ENCODE data around the gene EPC2. TPM values are rescaled to one million over a fixed set of nuclear protein-coding genes. Genes with fewer than 3 reads are reported as not detected.

Gene EPC2
- total RNA-seq, 1 experiment from 2014 or later = 14.6 TPM

DNA sequence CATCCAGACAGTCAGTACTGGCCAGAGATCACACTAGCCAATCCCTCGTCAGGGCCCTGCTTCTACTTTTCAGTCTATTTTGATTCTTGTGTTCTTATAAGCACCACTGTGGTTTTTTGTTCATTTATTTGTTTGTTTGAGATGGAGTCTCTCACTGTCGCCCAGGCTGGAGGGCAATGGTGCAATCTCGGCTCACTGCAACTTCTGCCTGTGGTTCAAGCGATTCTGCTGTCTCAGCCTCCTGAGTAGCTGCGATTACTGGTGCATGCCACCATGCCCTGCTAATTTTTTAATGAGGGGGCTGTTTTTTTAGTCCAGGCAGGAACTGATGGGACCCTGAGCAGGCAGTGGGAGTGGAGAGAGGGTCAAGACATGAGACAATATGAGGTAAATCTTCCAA lies 165.5 kb downstream of the EPC2 start:
- no peak for DNase-seq (ENCODE audit: low read depth)

DNA sequence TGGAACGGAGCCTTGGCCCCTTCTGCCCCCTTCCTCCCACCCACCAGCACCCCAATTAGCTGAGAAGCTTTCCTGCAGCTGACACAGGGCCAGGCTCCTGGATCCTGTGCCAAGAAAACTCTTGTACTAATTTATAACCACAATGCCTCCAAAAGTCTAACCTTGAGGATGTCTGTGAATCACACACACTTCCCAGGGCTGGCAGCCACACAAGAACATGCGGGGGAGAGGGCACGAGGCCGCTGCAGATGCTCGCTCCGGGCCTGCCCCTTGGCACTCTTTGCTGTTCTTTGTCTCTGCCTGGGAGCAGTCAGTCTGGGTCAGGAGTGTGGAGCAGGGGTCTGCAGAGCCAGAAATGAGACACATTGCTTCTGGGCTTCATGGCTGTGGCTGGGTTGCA lies 167.8 kb downstream of the EPC2 start:
- DNase-seq (ENCODE audit: low read depth) = peak; percentile 82

DNA sequence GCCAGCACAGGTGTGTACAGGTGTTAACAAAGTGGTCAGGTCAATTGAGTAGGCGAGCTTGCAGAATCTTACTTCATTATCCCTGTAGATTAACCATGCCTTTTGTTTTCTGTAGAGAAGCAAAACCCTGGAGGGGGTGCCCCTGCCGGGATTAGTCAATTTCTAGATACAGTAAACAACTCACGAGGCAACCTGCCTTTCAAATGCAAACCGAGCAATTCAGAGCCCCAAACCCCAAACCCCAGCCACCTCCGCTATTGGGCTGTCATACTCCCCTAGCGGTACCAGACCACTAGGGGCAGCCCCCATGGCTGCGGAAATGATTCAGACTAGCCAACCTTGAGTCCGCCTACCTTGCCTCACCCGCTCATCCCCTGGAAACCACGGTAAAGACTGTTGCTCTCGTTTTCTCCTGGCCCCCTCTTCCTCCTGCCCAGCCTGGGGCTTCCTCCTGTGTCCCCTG lies 169.1 kb downstream of the EPC2 start:
- peak; percentile 16 for DNase-seq (ENCODE audit: low read depth)

DNA sequence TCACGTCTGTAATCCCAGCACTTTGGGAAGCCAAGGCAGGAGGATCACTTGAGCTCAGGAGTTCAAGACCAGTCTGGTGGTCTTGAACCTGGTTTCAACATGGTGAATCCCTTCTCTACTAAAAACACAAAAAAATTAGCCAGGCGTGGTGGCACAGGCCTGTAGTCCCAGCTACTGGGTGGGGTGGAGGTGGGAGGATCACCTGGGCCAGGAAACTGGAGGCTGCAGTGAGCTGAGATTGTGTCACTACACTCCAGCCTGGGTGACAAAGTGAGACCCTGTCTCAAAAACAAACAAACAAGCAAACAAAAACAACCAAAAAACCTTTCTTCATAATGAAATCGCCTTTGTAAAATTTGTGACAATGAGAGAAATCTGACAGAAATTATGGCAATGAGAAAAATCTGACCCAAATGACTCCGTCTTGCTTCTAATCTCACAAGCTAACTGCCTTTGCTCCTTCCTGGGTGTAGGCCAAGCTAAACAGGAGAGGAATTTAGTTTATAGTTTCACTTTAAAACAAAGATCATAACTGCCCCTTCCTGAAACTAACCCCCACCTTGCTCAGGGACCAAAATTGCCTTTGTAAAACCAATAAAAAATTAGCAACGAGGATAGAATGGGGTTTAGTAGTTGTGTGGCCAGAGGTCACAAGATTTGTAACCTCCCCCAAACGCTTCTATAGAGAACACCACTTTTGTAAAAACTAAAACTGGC lies 169.8 kb downstream of the EPC2 start:
- peak; percentile 84 for DNase-seq (ENCODE audit: low read depth)

DNA sequence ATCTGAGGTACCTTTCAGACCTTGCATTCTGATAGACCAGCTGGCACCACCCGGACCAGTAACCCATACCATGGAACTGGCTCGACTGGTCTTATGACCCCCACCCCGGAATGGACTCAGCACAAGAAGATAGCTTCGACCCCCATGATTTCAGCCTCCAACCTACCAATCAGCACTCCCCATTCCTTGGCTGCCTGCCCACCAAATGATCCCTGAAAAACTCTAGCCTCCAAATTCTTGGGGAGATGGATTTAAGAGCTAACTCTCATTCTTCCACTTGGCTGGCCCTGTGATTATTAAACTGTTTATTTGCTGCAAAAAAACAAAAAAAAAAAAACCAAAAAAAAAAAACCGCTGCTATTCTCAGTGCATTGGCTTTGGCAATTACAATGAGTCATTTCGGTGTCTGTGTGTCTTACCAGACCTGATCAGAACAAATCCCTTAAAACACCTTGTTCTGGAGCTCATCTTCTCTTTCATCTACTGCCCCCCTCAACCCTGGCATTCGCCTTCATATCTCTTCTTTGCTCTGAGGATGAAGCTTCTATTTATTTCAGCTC lies 170.4 kb downstream of the EPC2 start:
- DNase-seq (ENCODE audit: low read depth) = peak; percentile 67

DNA sequence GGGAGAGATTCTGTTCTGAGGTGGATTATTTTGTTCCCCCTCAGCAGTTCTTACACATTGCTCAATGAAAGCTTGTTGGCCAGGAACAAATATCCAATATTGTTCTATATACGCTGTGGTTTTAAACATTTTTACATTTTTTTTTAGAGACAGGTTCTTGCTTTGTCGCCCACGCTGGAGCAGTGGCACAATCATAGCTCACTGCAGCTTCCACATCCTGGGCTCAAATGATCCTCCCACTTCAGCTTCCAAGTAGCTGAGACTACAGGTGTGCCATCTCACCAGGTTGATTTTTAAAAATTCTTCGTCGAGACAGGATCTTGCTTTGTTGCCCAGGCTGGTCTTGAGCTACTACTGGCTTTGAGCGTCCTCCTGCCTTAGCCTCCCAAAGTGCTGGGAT lies 171.6 kb downstream of the EPC2 start:
- DNase-seq (ENCODE audit: low read depth) = no peak

DNA sequence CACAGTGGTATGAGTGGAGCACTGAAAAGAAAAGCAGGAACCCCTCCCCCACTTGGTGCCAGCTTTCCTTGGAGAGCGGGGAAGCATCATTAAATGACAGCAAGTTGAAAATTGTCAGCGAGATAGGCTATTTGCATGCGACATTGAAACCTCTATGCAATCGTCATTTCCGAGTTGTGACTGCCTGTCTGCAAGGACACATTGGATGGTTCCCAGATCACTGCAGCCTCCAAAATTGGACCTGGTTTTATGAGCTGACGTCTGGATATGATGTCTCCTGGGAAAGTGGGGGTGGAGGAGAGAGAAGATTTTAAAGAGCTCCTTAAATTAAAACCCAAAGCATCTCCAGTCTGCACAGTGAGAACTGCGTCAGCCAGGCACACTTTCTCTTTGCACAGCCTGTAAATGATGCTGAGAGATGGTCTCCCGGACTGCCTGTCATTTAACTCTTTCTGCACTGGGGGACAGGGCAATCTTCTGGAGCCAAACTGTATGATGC lies 172.7 kb downstream of the EPC2 start:
- peak; percentile 28 for DNase-seq (ENCODE audit: low read depth)

DNA sequence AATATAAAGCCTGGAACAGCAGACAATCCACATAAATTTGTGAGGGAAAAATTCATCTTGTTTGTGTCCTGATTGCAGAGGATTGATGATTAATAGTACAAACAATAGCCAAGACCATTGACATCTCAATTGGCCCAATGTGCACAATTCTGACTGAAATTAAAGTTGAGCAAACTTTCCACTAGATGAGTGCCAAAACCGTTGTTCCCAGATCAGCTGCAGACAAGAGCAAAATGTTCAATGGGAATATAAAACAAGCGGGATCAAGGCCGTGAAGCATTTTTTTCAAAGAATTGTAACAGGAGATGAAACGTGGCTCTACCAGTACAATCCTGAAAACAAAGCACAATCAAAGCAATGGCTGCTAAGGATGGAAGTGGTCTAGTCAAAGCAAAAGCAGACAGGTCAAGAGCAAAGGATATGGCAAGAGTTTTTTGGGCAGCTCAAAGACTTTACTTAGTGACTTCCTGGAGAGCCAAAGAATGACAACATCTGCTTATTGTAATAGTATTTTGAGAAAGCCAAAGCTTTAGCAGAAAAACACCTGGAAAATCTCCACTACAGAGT lies 174.6 kb downstream of the EPC2 start:
- no peak for DNase-seq (ENCODE audit: low read depth)

DNA sequence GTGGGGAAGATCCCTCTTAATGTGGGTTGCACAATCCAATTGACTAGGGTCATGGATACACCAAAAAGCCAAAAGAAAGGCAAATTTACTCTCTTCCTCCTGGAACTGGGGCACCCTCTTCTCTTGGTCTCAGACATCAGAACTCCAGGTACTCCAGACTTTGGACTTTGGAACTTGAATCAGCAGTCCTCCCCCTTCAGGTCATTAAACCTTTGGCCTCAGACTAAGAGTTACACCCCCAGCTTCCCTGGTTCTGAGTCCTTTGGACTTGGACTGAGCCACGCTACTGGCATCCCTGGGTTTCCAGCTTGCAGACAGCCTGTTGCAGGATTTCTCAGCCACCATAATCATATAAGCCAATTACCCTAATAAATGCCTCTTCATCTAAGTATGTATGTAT lies 179.6 kb downstream of the EPC2 start:
- no peak for DNase-seq (ENCODE audit: low read depth)

DNA sequence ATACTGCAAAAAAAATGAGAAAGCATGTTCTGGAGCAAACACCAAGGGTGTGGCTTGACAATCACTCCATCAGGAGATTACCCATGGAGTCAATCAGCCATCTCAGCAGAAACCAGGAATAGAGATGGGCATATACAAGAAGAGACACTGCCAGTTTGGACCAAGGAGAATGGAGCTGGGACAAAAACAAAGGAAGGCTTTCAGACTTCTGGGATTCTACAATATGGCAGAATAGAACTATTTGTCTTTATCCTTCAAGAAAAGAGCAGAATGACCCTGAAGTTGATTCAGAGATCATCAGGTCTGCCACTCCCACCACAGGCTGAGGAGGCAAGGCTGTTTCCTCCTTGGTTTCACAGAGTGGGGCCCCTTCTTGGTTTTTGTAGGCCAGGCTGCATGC lies 182.2 kb downstream of the EPC2 start:
- DNase-seq (ENCODE audit: low read depth) = no peak

DNA sequence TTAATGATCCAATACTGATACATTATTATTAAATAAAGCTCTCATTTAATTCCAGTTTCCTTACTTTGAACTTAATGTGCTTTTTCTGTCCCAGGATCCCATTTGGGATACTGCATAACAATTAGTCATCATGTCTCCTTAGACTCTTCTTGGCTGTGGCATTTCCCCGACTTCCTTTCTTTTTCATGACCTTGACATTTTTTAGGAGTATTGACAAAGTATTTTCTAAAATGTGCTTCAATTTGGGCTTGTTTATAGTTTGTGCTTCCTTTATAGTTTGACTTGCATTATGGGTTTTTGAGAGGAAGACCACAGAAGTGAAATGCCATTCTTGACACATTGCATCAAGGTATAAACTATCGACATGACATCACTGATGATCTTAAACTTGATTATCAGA lies 184.4 kb downstream of the EPC2 start:
- no peak for DNase-seq (ENCODE audit: low read depth)

DNA sequence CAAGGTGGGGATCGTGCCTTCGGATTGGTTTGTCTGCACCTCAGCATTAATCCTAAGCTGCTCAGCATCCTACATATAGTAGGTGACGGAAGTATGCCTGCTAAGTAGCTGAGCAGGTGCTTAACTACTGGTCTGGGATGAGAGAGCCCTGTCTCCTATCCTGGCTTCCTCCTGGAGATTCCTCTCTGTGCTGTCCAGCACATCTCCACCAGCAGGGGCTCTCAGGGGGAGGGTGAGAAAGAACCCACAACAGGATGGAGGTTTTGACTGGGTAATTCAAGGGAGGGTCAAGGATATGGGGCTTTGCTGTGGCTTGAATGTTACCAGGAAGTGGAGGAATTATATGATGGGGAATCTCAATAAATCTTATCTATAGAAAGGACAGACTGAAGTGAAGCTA lies 185.1 kb downstream of the EPC2 start:
- DNase-seq (ENCODE audit: low read depth) = no peak

DNA sequence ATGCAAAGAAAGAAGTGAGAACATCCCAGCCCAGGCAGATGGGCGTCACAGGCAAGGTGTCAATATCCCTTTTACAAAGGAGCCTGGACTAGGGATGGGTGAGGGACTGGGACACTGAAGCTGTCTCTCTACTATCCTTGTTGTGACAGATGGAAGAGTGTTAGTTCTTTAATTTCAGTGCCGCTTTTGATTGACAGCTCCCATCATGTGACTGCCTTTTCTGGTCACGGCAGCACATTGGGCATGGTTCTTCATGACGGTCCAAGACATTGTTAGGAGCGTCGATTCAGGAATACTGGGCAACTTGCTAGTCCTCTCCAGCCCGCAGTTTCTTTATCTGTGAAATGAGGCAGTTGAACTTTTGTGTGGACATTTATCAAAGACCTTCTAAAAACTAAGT lies 188.1 kb downstream of the EPC2 start:
- no peak for DNase-seq (ENCODE audit: low read depth)

Other genes starting within 250 kb of the EPC2 start
- gene KIF5C, start 230.5 kb downstream of the EPC2 start, total RNA-seq (2014; rRNA removed; shearing (Covaris generic)) = 0.54 and 1.3 TPM in 2 replicates

Measured in M059J (cell line).